ENCODE data around the gene PAQR7. TPM values are rescaled to one million over a fixed set of nuclear protein-coding genes. Genes with fewer than 3 reads are reported as not detected.

The PAQR7 gene
- total RNA-seq, 1 experiment from 2014 or later: 6.7 TPM

DNA sequence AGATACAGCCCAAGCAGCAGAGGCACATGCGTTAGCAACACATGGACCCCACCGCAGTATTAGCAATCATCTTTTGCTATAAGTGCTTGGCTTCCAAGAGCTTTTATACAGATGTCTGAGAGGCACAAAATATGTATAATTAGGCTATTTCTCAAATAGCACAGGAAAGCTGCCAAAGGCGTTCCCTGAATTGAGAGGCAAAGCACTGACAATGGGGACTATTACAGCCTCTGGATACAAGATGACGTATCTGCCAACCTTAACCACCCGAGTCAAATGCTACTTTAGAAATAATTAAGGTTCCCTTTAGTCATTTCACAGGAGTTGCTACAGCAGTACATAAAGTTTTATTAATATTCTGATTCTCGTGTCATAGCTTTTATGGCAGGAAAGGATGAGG lies 24.3 kb upstream of the PAQR7 start (continued):
- TF ChIP-seq, protein P1, sequence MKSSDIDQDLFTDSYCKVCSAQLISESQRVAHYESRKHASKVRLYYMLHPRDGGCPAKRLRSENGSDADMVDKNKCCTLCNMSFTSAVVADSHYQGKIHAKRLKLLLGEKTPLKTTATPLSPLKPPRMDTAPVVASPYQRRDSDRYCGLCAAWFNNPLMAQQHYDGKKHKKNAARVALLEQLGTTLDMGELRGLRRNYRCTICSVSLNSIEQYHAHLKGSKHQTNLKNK (CRISPR knock-in tag; IDR thresholded peaks at IDR 0.05): no peak
- no peak for TF ChIP-seq E2F1 (CRISPR knock-in tag; IDR thresholded peaks at IDR 0.05)

DNA sequence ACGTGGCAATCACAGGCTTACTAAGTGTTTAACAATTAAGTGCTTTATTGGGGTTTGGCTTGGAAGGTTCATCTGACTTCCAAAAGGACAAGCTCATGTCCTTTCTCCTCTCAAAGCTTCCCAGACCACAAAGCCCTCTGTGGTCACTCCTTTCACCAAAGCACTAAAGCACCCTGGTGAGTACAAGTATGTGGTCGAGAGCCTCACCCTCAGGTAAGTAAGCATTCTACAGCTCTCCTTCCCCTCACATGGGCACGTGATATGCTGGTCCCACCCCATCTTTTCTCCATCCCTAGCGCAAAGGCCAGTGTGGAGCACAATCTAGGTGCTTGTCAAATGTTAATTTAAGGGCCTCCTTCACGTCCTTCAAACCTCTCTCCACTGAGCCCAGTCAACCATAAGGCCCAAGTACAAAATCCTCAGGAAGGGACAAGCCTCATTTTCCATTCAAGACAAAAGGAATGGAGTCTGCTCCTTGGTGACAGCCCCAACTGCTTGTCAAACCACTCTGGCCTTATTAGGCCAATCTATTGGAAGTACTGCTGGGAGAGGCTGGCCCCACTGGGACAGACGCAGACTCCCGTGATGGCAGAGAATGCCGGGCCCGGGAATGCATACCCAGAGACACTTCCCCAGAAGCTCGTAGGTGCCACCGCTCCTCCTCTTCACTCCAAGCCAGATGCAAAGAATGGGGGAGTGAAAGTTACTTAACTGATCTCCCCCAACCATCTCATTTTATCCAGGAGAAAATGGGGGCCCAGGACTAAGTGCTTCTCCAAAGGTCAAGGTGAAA lies 22.9 kb upstream of the PAQR7 start:
- Mint-ChIP-seq H3K9me3 (no peaks in the 10 kb centered on the region), H3K27me3 (ENCODE audit: low read depth) (no peaks in the 10 kb centered on the region), H3K27ac (peak overlapping the region; percentile 59), H3K4me1 (peaks cover 7% of the 10 kb centered on the region), H3K4me3 (no peak overlapping the region), H3K36me3 (peaks cover 50% of the 10 kb centered on the region)
- ATAC-seq: no peak
- CTCF ChIA-PET: interaction anchor here (5.3 kb wide), 1 partner anchor 100 kb away, joined by 112 read pairs; the partner anchor contains the start of gene PAFAH2
- POLR2A ChIA-PET: no interaction called here
- no peak for TF ChIP-seq CREM (CRISPR knock-in tag; IDR thresholded peaks at IDR 0.05)
- TF ChIP-seq, protein P2, sequence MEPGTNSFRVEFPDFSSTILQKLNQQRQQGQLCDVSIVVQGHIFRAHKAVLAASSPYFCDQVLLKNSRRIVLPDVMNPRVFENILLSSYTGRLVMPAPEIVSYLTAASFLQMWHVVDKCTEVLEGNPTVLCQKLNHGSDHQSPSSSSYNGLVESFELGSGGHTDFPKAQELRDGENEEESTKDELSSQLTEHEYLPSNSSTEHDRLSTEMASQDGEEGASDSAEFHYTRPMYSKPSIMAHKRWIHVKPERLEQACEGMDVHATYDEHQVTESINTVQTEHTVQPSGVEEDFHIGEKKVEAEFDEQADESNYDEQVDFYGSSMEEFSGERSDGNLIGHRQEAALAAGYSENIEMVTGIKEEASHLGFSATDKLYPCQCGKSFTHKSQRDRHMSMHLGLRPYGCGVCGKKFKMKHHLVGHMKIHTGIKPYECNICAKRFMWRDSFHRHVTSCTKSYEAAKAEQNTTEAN (CRISPR knock-in tag; IDR thresholded peaks at IDR 0.05): no peak
- TF ChIP-seq PRRX2 (CRISPR knock-in tag; IDR thresholded peaks at IDR 0.05): no peak
- no peak for DNase-seq (ENCODE audit: low spot score)

DNA sequence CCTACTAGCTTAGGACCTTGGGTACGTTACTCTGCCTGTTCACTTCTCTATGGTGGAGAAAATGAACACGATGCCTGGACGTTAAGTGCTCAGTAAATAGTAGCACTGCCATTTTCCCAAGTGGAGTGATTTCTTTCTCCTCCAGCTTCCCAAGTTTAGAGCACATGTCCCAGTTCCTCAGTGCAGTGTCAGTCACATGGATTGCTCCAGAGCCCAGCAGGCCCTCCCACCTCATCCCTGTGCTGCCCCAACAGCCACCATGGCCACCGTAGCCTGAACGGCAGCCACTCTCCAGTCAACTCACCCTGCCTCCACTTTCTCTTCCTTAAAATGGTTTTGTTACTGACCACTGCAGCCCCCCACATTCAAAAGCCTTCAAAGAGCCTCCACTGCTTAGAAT lies 22.2 kb upstream of the PAQR7 start:
- no peaks in the 10 kb centered on the region for H3K9me3 Mint-ChIP-seq
- H3K4me1 Mint-ChIP-seq: peaks cover 7% of the 10 kb centered on the region
- no peak for DNase-seq (ENCODE audit: low spot score)
- peaks cover 44% of the 10 kb centered on the region for H3K36me3 Mint-ChIP-seq
- ATAC-seq: no peak
- 0 out of 2 replicates have a peak overlapping the region, but pooled peaks have one; percentile 22 for H3K27ac Mint-ChIP-seq
- CTCF ChIA-PET: interaction anchor here (4.2 to 5.3 kb wide), 2 partner anchors 100 to 112 kb away, joined by 58 to 112 read pairs; partner anchors contain the start of gene PAFAH2
- no peaks in the 10 kb centered on the region for H3K27me3 Mint-ChIP-seq (ENCODE audit: low read depth)
- POLR2A ChIA-PET: no interaction called here
- no peak overlapping the region for H3K4me3 Mint-ChIP-seq
- TF ChIP-seq, protein P3, sequence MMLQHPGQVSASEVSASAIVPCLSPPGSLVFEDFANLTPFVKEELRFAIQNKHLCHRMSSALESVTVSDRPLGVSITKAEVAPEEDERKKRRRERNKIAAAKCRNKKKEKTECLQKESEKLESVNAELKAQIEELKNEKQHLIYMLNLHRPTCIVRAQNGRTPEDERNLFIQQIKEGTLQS (CRISPR knock-in tag; conservative IDR thresholded peaks at IDR 0.05): no peak
- TF ChIP-seq, protein P4, sequence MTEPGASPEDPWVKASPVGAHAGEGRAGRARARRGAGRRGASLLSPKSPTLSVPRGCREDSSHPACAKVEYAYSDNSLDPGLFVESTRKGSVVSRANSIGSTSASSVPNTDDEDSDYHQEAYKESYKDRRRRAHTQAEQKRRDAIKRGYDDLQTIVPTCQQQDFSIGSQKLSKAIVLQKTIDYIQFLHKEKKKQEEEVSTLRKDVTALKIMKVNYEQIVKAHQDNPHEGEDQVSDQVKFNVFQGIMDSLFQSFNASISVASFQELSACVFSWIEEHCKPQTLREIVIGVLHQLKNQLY (CRISPR knock-in tag; IDR thresholded peaks at IDR 0.05): no peak
- TF ChIP-seq RELA (CRISPR knock-in tag; IDR thresholded peaks at IDR 0.05; ENCODE audit: borderline replicate concordance) (no peak), ELF4 (CRISPR knock-in tag; IDR thresholded peaks at IDR 0.05; ENCODE audit: low read depth) (no peak), USF2 (CRISPR knock-in tag; IDR thresholded peaks at IDR 0.05) (no peak), ATF1 (CRISPR knock-in tag; IDR thresholded peaks at IDR 0.05) (no peak), ZNF219 (CRISPR knock-in tag; IDR thresholded peaks at IDR 0.05; ENCODE audit: borderline replicate concordance) (no peak)

DNA sequence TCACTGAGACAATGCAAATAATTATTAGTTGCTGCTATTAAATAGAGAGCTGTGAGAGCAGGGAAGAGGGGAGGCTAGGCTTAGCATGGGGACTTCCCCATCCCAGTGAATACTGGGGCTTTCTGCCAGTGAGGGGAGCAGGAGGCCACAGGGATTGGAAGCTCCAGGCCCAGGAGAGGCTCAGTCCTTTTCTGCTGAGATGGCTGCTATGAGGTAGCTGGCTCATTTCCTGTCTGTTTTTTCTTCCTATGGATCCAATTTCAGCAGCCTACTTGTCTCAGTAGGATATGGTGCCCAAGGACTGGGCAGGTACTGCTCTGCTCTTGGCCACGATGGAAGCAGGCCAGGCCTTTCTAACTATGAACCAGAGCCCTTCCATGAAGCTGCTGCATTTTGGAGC lies 20.8 kb upstream of the PAQR7 start:
- H3K4me1 Mint-ChIP-seq: peaks cover 16% of the 10 kb centered on the region
- peak overlapping the region; percentile 40; the same call in 1 of the 2 replicates for H3K27ac Mint-ChIP-seq
- no peaks in the 10 kb centered on the region for H3K9me3 Mint-ChIP-seq
- H3K27me3 Mint-ChIP-seq (ENCODE audit: low read depth): no peaks in the 10 kb centered on the region
- TF ChIP-seq, protein P5, sequence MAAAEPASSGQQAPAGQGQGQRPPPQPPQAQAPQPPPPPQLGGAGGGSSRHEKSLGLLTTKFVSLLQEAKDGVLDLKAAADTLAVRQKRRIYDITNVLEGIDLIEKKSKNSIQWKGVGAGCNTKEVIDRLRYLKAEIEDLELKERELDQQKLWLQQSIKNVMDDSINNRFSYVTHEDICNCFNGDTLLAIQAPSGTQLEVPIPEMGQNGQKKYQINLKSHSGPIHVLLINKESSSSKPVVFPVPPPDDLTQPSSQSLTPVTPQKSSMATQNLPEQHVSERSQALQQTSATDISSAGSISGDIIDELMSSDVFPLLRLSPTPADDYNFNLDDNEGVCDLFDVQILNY (CRISPR knock-in tag; IDR thresholded peaks at IDR 0.05): no peak
- TF ChIP-seq ZNF423 (CRISPR knock-in tag; IDR thresholded peaks at IDR 0.05) (no peak), ATF1 (CRISPR knock-in tag; IDR thresholded peaks at IDR 0.05) (no peak), PRRX2 (CRISPR knock-in tag; IDR thresholded peaks at IDR 0.05) (no peak), USF2 (CRISPR knock-in tag; IDR thresholded peaks at IDR 0.05) (no peak), GRHL2 (CRISPR knock-in tag; IDR thresholded peaks at IDR 0.05; ENCODE audit: insufficient replicate concordance, severe bottlenecking) (no peak), RELA (CRISPR knock-in tag; IDR thresholded peaks at IDR 0.05; ENCODE audit: borderline replicate concordance) (no peak)
- ATAC-seq: no peak
- H3K4me3 Mint-ChIP-seq: no peak overlapping the region
- ChIA-PET POLR2A (interaction anchor here (0.7 kb wide), 1 partner anchor 48 kb away, joined by 4 read pairs; no protein-coding TSS in a partner anchor), CTCF (interaction anchor here (0.7 to 5.3 kb wide), 46 partner anchors 8 to 187 kb away, joined by 3 to 112 read pairs (median 8); partner anchors contain the start of genes EXTL1, PAFAH2, PAQR7 and SELENON)
- DNase-seq (ENCODE audit: low spot score): no peak
- H3K36me3 Mint-ChIP-seq: peaks cover 31% of the 10 kb centered on the region

All from WTC11 (cell line).